Colonic mucosa (tissue), 4 donors: ENCODE measurements around the gene CACHD1. TPM values are rescaled to one million over a fixed set of nuclear protein-coding genes. Genes with fewer than 3 reads are reported as not detected.
A peak's percentile ranks its signal among the peaks of the same experiment; 100 is the strongest.

ENCODE experiments used
- DNase-seq: peaks from one replicate; pipeline ENCODE4 v3.0.0-alpha.2; 2020
- H3K27ac ChIP-seq: fragments of 200-600 bp; one replicate; pipeline ENCODE4 v1.8.0; 2021
- H3K27me3 ChIP-seq: fragments of 200-600 bp; one replicate; pipeline ENCODE4 v1.8.0; 2021
- H3K36me3 ChIP-seq: fragments of 200-600 bp; one replicate; pipeline ENCODE4 v1.8.0; 2021
- H3K4me1 ChIP-seq: fragments of 200-600 bp; one replicate; pipeline ENCODE4 v1.8.0; 2021; ENCODE audit warnings: mild to moderate bottlenecking
- H3K4me3 ChIP-seq: fragments of 200-600 bp; one replicate; pipeline ENCODE4 v1.8.0; 2021
- H3K9ac ChIP-seq, 2 donors: one replicate each; pipeline ENCODE4 v1.7.0; 2013; ENCODE audit warnings: control low read depth in 2 of 2, low read depth in 2 of 2, low read length in 2 of 2
- H3K9me3 ChIP-seq: fragments of 200-600 bp; one replicate; pipeline ENCODE4 v1.8.0; 2021
- intact Hi-C: fragments of 100-400 bp; cut with DNase I; formaldehyde crosslinking; loops from one replicate; pipeline ENCODE4 v1.14.1; 2022
- total RNA-seq, 2 donors: library from RNA; stranded (reverse); fragmentation: NEBNext Ultra II Directional in 1 of 2; extraction: Animal tissue kit (Norgen Biotek cat#: 25700) in 1 of 2; gene quantifications; one replicate each; pipeline ENCODE4 v1.2.1, GENCODE V29; 2021
- TF ChIP-seq, protein P1 (sequence below): fragments of 200-600 bp; IDR thresholded peaks from one replicate; pipeline ENCODE4 v1.8.0; 2022; ENCODE audit warnings: antibody characterized with exemption, mild to moderate bottlenecking
- donor health status: healthy.
- donor health status: DM: no; HTN: no; CAD: no.
- donor health status: DM: no; HTN: no; CAD: no.

The CACHD1 gene
- total RNA-seq, 2 donors from 2014 or later: 1.5 to 2.0 TPM

DNA sequence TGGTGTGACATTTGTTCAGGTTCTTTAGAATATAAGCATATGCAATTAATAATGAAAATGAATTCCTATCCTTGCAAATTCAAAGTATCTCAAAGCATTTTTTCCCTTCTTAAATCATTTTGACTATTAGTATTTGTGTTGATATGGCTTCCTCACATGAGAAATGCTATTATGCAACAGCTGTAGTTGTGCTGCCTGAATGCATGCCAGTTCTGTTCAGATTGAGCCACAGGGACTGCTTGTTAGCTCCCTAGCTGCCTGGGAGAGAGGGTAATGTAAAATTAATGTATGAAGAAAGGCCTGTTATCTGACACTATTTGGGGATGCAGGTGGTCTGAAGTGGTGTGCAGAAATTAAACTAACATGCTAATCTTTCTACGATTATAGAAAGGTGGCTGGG, 45.5 kb downstream of the CACHD1 start:
- Histone ChIP-seq H3K4me3 (no peak overlapping the region), H3K4me1 (no peaks in the 10 kb centered on the region), H3K27ac (no peak overlapping the region), H3K9ac (no peak overlapping the region), H3K9me3 (no peaks in the 10 kb centered on the region), H3K27me3 (no peaks in the 10 kb centered on the region), H3K36me3 (no peaks in the 10 kb centered on the region)
- TF ChIP-seq, protein P1, sequence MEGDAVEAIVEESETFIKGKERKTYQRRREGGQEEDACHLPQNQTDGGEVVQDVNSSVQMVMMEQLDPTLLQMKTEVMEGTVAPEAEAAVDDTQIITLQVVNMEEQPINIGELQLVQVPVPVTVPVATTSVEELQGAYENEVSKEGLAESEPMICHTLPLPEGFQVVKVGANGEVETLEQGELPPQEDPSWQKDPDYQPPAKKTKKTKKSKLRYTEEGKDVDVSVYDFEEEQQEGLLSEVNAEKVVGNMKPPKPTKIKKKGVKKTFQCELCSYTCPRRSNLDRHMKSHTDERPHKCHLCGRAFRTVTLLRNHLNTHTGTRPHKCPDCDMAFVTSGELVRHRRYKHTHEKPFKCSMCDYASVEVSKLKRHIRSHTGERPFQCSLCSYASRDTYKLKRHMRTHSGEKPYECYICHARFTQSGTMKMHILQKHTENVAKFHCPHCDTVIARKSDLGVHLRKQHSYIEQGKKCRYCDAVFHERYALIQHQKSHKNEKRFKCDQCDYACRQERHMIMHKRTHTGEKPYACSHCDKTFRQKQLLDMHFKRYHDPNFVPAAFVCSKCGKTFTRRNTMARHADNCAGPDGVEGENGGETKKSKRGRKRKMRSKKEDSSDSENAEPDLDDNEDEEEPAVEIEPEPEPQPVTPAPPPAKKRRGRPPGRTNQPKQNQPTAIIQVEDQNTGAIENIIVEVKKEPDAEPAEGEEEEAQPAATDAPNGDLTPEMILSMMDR: no peak
- intact Hi-C loops: no loop called here
- peak; percentile 28 for DNase-seq

DNA sequence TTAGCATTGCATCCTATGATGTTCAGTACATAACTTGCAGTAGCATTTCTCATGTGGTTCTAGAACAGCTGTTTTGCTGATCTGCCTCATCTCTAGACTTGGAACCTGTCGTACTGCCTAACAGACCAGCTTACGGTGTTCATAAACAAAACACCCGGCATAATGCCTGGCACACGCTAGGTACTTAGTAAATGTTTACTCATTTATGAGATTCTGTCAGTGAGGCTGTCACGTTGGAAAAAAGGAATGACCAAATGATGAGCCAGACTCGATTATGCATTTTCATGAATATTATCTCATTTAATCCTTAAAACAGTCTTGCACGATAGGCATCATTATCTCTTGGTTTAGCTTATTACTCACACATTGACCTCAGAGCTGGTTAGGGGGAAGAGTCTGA, 46.4 kb downstream of the CACHD1 start:
- Histone ChIP-seq H3K9me3 (no peaks in the 10 kb centered on the region), H3K27ac (no peak overlapping the region), H3K36me3 (no peaks in the 10 kb centered on the region), H3K4me3 (no peak overlapping the region), H3K27me3 (no peaks in the 10 kb centered on the region), H3K4me1 (no peaks in the 10 kb centered on the region), H3K9ac (no peak overlapping the region)
- intact Hi-C loops: no loop called here
- DNase-seq: no peak
- TF ChIP-seq, protein P1: no peak

DNA sequence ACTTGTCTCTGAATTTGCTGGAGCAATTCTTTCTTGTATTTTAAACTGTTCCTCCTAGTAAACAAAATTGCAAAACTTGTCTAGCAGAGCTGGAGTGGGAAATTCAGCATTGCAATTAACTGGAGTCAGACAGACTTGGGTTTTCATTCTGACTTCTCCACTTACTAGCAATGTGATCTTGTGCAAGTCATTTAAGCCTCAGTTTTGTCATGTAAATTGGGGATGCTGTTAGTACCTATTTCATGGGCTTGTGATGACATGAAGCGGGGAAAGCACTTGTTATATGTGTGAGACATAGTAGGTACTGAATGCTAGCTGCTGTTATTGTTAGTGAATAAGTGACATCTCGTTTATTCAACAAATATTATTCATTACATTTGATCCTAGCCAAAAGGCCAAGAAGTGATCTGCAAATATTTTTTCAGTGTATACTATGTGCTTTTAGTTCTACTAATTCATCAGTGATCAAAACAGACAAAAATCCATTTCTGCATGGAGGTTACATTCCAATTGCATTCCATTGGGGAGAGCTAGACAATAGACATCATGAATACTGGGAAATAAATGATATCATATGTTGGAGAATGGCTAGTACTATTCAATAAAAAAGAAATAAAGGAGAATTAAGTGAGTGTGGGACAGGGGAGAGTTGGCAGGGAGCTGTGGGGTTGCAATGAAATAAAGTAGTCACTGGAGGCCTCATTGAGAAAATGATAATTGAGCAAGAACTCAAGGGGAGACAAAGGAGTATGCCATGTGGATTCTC, 47.1 kb downstream of the CACHD1 start:
- Histone ChIP-seq H3K27ac (no peak overlapping the region), H3K9ac (no peak overlapping the region), H3K9me3 (no peaks in the 10 kb centered on the region), H3K36me3 (no peaks in the 10 kb centered on the region), H3K4me3 (no peak overlapping the region), H3K4me1 (no peaks in the 10 kb centered on the region), H3K27me3 (no peaks in the 10 kb centered on the region)
- DNase-seq: no peak
- intact Hi-C loops: no loop called here
- TF ChIP-seq, protein P1: no peak

DNA sequence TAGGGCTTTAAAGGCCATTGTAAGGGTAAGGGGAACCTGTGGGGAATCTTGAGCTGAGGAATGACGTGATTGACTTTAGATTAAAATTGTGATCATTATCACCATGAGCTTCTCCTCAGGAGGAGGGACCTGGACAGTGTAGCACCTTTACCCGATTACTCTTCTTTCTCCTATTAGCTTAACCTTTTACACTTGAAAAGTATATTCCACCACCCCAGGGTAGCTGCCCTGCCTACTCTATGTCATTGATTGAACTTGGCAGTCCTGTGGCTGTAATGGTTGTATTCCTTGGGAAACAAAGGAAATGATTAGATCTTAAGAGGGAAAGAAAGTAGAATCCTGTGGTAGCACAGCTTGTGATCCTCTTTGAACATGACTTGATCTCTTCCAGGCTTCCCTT, 47.7 kb downstream of the CACHD1 start:
- Histone ChIP-seq H3K9me3 (no peaks in the 10 kb centered on the region), H3K27me3 (no peaks in the 10 kb centered on the region), H3K36me3 (no peaks in the 10 kb centered on the region), H3K27ac (no peak overlapping the region), H3K4me1 (no peaks in the 10 kb centered on the region), H3K9ac (no peak overlapping the region), H3K4me3 (no peak overlapping the region)
- TF ChIP-seq, protein P1: no peak
- intact Hi-C loops: no loop called here
- DNase-seq: no peak

DNA sequence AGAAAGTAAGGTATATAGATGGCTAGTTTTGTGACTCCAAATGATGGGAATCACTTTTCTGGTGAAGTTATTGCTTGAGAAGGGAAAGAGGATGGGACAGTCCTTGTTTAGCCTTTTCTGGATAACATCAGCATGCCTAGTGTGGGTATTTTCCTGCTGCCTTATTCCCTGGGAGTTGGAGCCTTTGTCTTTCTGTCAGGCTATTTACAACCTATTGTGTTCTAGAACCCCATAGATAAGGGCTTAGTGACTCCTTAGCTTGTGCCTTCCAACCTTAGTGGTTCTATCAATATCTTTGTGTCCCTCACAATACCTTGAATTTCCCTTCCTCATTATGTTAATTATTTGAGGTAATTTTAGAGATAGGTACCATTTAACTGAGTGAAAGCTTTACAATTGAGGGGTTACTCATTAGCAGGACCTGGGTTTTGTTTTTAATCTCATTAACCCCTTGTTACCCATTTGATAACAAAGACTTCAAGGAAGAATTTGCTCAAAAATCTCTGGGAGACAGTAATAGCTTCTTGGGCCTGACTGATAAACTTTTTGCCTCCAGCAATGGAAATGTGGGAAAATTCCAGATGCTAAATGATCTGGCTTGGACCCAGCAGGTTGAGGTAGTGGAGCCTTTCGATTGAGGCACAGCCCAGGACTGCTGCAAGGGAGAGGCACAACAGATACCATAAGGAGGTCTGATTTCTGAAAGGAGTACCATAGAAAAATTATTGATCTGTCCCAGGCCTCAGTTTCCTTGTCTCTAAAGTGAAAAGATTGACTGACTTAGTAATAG, 49.0 kb downstream of the CACHD1 start:
- intact Hi-C loops: no loop called here
- H3K27me3 ChIP-seq: no peaks in the 10 kb centered on the region
- H3K9me3 ChIP-seq: no peaks in the 10 kb centered on the region
- no peaks in the 10 kb centered on the region for H3K4me1 ChIP-seq
- H3K4me3 ChIP-seq: no peak overlapping the region
- TF ChIP-seq, protein P1: no peak
- DNase-seq: no peak
- H3K27ac ChIP-seq: no peak overlapping the region
- H3K9ac ChIP-seq: no peak overlapping the region
- no peaks in the 10 kb centered on the region for H3K36me3 ChIP-seq
